Activated CD4-positive, alpha-beta memory T cell treated with anti-CD3 and anti-CD28 coated beads for 36 hours (primary cell): ENCODE results near the gene GRIP2. TPM values are rescaled to one million over a fixed set of nuclear protein-coding genes. Genes with fewer than 3 reads are reported as not detected.

Source experiments
- CTCF ChIA-PET: fragments of 350-600 bp; sonication (Branson Sonifier 250); formaldehyde crosslinking; loops from one replicate; lab custom pipeline; 2021; ENCODE audit warnings: antibody characterized with exemption, inconsistent platforms; lab: Charles Lee
- POLR2A ChIA-PET: fragments of 350-600 bp; sonication (Branson Sonifier 250); formaldehyde crosslinking; loops from one replicate; lab custom pipeline; 2021; ENCODE audit warnings: antibody characterized with exemption; lab: Charles Lee
- DNase-seq: peaks from one replicate; pipeline ENCODE4 v3.0.0-alpha.2; 2020
- H3K27ac Mint-ChIP-seq: one replicate; pipeline ENCODE4 v1.8.0; 2021; ENCODE audit warnings: mixed read lengths
- H3K27me3 Mint-ChIP-seq: one replicate; pipeline ENCODE4 v1.8.0; 2021; ENCODE audit warnings: mixed read lengths
- H3K36me3 Mint-ChIP-seq: one replicate; pipeline ENCODE4 v1.8.0; 2021; ENCODE audit warnings: mixed read lengths
- H3K4me1 Mint-ChIP-seq: one replicate; pipeline ENCODE4 v1.8.0; 2021; ENCODE audit warnings: low read depth, mixed read lengths
- H3K4me3 Mint-ChIP-seq: one replicate; pipeline ENCODE4 v1.8.0; 2021; ENCODE audit warnings: mild to moderate bottlenecking, mixed read lengths
- H3K9me3 Mint-ChIP-seq: one replicate; pipeline ENCODE4 v1.8.0; 2021; ENCODE audit warnings: mixed read lengths
- intact Hi-C: fragments of 100-400 bp; cut with micrococcal nuclease; formaldehyde crosslinking; loops from one replicate; pipeline ENCODE4 v1.15.1; 2023
- total RNA-seq, 2 experiments: library from RNA; stranded (reverse); gene quantifications; one replicate each; pipeline ENCODE4 v1.2.3, GENCODE V29; 2021

GRIP2 gene
- total RNA-seq, 2 experiments from 2014 or later, result not detected

DNA sequence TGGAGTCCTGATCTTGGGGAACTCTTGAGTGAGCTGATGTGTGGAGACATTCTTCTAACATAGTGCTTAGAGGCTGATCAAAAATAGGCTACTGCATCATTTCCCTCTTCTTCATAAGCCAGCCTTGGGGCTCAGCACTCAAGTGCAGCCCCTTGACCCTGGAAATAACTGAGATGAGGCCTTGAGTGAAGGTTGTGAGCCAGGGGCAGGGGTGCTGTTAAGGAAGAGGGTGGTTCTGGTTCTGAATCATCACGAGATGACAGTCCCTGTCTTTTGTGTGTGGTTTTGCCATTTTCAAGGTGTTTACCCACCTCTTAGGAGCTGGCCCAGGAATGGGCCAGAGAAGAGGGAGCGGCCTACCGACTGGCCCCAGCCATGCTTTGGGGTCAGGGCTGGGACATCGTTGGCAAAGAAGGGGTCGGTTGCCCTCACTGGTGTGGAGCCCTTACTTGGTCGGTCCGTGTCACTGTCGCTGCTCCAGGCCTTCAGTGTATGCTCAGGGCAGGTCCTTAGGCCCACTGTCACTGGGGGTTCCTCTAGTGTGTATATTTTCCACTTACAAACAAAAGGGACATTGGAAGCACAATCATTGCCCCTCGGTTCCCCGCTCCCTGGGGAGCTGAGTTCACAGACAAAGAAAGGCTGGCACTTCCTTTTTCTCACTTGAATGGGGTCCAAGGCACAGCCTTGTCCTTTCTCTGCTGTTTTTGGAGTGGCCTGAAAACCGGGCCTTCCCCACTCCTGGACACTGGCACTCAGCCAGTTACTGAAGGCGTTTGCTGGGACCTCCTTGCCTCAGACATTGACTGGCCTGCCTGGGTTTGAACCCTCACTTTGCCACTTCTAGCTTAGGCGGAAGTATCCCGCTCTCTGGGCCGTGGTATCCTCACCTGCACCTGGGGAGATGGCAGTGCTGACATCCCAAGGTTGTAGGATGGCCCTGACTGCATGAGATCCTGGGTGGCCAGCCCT, 91.1 kb downstream of the GRIP2 start:
- peaks cover 6% of the 10 kb centered on the region for H3K4me1 Mint-ChIP-seq
- H3K27me3 Mint-ChIP-seq, result no peaks in the 10 kb centered on the region
- no peak for DNase-seq
- peaks cover 49% of the 10 kb centered on the region for H3K36me3 Mint-ChIP-seq
- H3K9me3 Mint-ChIP-seq, result no peaks in the 10 kb centered on the region
- intact Hi-C loops, result no loop called here
- ChIA-PET POLR2A (no interaction called here), CTCF (interaction anchor here (2.2 kb wide), 1 partner anchor 246 kb away, joined by 4 read pairs; no protein-coding TSS in a partner anchor)
- no peak overlapping the region for H3K4me3 Mint-ChIP-seq
- peak overlapping the region; percentile 19 for H3K27ac Mint-ChIP-seq

DNA sequence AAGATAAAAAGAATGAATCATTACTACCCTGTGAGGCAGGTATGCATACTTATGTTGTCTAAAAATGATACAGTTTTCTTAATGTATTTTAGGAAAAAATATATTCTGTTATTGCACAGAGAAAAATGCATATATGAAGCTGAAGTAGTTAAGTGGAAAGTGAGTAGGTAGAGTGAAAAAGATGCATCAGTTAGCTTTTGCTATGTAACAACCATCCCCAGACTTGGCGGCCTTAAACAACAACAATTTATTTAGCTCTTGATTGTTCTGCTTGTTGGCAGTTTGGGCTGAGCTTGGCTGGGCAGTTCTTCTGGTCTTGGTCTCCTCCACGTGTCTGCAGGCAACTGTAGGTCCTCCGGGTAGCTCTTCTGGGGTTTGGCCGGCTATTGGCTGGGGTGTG, 92.1 kb downstream of the GRIP2 start:
- Mint-ChIP-seq H3K27me3 (no peaks in the 10 kb centered on the region), H3K4me3 (no peak overlapping the region), H3K27ac (no peak overlapping the region), H3K9me3 (no peaks in the 10 kb centered on the region), H3K36me3 (peaks cover 56% of the 10 kb centered on the region), H3K4me1 (peaks cover 6% of the 10 kb centered on the region)
- intact Hi-C loops, result no loop called here
- ChIA-PET CTCF (interaction anchor here (2.2 kb wide), 1 partner anchor 245 kb away, joined by 4 read pairs; no protein-coding TSS in a partner anchor), POLR2A (no interaction called here)
- DNase-seq, result no peak

DNA sequence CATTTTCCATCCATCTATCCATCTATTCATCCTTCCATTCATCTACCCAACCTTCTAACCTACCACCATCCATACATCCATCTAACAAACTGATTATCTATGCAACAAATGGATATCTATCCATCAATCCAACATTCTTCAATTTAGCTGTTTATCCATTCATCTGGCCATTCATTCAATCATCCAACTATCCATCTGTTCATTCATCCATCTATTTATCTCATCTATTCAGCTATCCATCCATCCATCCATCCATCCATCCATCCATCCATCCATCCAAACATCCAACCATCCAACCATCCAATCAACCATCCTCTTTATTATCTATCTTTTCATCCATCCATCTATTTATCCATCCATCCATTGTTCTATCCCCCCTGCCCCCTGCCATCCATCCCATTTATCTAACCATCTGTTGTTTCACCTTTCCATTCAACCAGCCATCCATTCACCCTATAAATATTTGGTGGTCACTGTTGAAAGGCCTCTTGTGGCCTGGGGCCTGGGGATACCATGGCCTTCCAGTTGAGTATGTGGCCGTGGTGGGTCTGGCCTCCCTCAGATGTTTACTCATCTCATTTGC, 93.1 kb downstream of the GRIP2 start:
- Mint-ChIP-seq H3K9me3 (no peaks in the 10 kb centered on the region), H3K4me3 (no peak overlapping the region), H3K27ac (no peak overlapping the region), H3K27me3 (no peaks in the 10 kb centered on the region), H3K4me1 (peaks cover 6% of the 10 kb centered on the region), H3K36me3 (peaks cover 52% of the 10 kb centered on the region)
- POLR2A ChIA-PET, result no interaction called here
- intact Hi-C loops, result no loop called here
- no peak for DNase-seq
- CTCF ChIA-PET, result interaction anchor here (1.0 to 2.2 kb wide), 2 partner anchors 186 to 244 kb away, joined by 3 to 4 read pairs; no protein-coding TSS in a partner anchor

DNA sequence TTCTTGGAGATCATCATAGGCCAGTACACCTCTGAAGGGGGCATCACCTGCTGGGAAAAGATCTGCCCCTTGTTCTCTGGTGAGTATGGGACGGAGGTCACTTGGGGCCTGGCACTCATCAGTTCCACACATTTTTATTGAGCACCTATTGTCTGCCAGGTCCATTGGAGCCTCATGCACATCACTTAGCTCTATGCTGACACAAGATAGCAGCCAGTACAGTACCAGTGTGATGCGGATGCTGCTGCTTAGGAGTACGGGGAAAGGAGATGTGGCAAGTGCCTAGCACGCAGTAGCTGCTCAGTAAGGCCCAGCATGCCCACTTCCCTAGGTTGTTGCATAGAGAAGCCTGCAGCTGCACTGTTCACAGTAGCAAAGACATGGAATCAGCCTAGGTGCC, 94.4 kb downstream of the GRIP2 start:
- CTCF ChIA-PET, result interaction anchor here (1.0 kb wide), 1 partner anchor 185 kb away, joined by 3 read pairs; no protein-coding TSS in a partner anchor
- intact Hi-C loops, result no loop called here
- POLR2A ChIA-PET, result no interaction called here
- H3K4me1 Mint-ChIP-seq, result peaks cover 6% of the 10 kb centered on the region
- no peak for DNase-seq
- no peak overlapping the region for H3K4me3 Mint-ChIP-seq
- H3K27me3 Mint-ChIP-seq, result no peaks in the 10 kb centered on the region
- no peak overlapping the region for H3K27ac Mint-ChIP-seq
- H3K9me3 Mint-ChIP-seq, result no peaks in the 10 kb centered on the region
- peaks cover 48% of the 10 kb centered on the region for H3K36me3 Mint-ChIP-seq

DNA sequence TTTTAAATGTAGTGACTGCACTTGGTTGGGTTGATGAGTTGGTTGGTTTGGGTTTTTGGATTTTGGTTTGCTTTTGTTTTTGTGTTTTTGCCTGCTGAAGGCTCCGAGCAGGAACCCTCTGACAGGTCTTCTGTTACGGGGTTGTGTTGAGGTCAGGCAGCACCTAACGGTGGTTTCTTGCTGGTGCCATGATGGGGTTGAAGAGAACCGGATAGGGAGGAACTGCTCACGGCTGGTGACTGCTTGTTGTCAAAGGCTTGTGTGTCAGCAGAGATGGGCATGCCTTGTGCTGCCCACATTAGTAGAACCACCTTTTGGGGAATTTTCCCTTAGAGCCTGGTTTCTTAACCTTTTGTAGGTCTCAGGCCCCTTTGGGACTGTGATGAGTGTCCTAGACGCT, 95.8 kb downstream of the GRIP2 start:
- Mint-ChIP-seq H3K4me3 (no peak overlapping the region), H3K36me3 (peaks cover 48% of the 10 kb centered on the region), H3K27ac (no peak overlapping the region), H3K4me1 (peaks cover 13% of the 10 kb centered on the region), H3K9me3 (no peaks in the 10 kb centered on the region), H3K27me3 (no peaks in the 10 kb centered on the region)
- intact Hi-C loops, result no loop called here
- POLR2A ChIA-PET, result no interaction called here
- CTCF ChIA-PET, result no interaction called here
- DNase-seq, result no peak

DNA sequence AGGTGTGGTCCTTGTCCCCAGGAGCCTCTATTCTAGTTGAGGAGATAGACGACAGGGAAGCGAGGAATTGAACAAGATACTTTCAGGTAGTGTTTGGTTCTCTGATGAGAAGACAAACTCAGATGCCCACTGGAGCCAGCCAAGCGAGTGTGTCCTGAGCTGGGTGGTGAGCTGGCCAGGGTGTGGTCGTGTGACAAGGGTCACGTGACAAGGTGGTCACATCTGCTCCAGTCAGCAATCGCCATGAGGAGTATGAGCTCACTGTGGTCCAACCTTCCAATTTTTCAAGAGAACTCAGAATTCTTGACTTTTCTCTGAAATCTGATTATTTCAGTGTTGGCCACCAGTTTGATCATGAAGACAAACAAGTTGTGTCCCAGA, 98.2 kb downstream of the GRIP2 start:
- Mint-ChIP-seq H3K27ac (no peak overlapping the region), H3K4me3 (no peak overlapping the region), H3K27me3 (no peaks in the 10 kb centered on the region), H3K4me1 (peaks cover 8% of the 10 kb centered on the region), H3K9me3 (no peaks in the 10 kb centered on the region), H3K36me3 (peaks cover 27% of the 10 kb centered on the region)
- CTCF ChIA-PET, result interaction anchor here (0.7 kb wide), 1 partner anchor 40 kb away, joined by 3 read pairs; no protein-coding TSS in a partner anchor
- intact Hi-C loops, result no loop called here
- POLR2A ChIA-PET, result interaction anchor here (1.0 kb wide), 1 partner anchor 10 kb away, joined by 5 read pairs; no protein-coding TSS in a partner anchor
- no peak for DNase-seq

DNA sequence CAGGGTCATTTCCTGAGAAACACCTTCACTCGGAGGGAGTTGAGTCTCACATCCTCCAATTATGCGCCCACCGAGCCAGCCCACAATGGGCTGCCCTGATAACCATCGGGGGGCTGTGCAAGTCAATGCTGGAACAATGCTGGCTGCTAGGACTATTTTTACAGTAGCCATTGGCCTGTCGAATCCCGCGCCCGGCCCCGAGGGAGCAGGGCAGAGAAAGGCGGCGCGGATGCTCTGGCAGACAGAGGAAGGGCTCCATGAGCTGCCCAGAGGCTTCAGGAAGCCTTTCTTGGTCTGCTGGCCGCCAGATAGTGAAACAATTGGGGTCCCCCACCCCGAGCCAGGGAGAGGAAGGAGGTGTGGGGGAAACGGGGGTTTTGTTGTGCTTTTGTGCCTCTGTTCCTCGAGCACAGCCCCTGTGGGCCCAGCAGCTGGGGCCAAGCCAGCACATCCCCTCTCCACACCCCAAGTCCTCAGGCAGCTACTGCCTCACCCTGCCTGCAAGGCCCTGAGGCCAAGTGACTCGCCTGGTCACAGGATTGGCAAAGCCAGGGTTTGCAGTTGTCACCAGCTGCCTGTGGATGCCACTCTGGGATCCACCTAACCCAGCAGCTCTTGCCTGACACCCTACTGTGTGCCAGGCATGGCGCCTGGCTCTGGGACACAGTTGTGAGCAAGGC, 98.8 kb downstream of the GRIP2 start:
- H3K36me3 Mint-ChIP-seq, result peaks cover 24% of the 10 kb centered on the region
- no peak overlapping the region for H3K4me3 Mint-ChIP-seq
- H3K27ac Mint-ChIP-seq, result no peak overlapping the region
- no peaks in the 10 kb centered on the region for H3K27me3 Mint-ChIP-seq
- intact Hi-C loops, result no loop called here
- no peaks in the 10 kb centered on the region for H3K9me3 Mint-ChIP-seq
- ChIA-PET CTCF (interaction anchor here (0.7 kb wide), 1 partner anchor 40 kb away, joined by 3 read pairs; no protein-coding TSS in a partner anchor), POLR2A (interaction anchor here (1.0 kb wide), 1 partner anchor 9 kb away, joined by 5 read pairs; no protein-coding TSS in a partner anchor)
- H3K4me1 Mint-ChIP-seq, result peaks cover 12% of the 10 kb centered on the region
- DNase-seq, result no peak

DNA sequence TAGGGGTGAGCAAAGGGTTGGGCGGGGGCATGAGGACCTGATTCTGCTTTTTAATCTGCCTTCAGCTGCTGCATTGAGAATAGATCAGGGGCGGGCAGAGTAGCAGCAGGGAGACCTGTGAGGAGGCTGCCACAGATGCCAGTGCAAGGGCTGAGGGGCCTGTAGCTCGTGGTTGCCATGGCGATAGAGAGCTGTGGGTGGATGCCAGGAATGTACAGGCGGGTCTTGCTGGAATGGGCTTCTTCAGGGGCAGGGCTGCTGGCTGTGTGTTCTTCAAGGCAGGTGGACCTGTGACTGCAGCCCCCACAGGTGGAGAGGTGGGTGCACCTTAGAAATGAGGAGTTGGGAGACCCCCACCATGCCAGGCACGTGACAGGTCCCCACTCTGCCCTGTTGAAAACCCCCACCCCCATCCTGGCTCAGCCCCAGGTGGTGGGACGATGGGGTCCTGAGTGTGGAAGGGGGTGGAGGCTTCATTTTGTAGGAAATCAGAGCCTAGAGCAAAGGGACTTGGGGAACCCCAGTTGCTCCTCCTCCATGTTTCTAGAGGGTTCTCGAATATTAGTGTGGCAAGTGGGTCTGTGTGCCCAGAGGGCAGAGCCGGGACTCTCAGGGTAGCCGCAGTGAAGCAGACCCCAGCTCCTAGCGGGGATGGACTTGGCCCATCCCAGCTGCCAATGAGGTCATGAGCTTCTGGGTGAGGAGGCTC, 99.5 kb downstream of the GRIP2 start:
- Mint-ChIP-seq H3K9me3 (no peaks in the 10 kb centered on the region), H3K36me3 (peaks cover 17% of the 10 kb centered on the region), H3K27me3 (no peaks in the 10 kb centered on the region), H3K27ac (no peak overlapping the region), H3K4me1 (peaks cover 14% of the 10 kb centered on the region), H3K4me3 (no peak overlapping the region)
- intact Hi-C loops, result no loop called here
- CTCF ChIA-PET, result interaction anchor here (0.7 kb wide), 1 partner anchor 39 kb away, joined by 3 read pairs; no protein-coding TSS in a partner anchor
- POLR2A ChIA-PET, result no interaction called here
- no peak for DNase-seq

DNA sequence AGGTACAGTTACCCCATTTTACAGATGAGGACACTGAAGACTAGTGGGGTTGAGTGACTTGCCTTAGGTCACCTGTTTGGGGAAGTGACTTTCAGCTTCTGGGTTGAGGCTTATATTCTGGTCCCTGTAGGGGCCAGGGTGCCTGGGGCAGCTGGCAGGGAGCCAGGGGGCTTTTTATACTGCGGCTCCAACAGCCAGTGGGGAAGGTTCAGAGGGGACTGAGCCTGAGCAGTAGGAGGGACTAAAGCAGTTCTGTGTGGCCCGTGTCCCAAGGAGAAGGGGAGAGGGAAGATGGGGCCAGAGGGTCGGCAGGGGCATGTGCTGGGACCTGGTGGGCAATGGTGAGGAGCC, 100.0 kb downstream of the GRIP2 start:
- CTCF ChIA-PET, result no interaction called here
- H3K4me3 Mint-ChIP-seq, result no peak overlapping the region

DNA sequence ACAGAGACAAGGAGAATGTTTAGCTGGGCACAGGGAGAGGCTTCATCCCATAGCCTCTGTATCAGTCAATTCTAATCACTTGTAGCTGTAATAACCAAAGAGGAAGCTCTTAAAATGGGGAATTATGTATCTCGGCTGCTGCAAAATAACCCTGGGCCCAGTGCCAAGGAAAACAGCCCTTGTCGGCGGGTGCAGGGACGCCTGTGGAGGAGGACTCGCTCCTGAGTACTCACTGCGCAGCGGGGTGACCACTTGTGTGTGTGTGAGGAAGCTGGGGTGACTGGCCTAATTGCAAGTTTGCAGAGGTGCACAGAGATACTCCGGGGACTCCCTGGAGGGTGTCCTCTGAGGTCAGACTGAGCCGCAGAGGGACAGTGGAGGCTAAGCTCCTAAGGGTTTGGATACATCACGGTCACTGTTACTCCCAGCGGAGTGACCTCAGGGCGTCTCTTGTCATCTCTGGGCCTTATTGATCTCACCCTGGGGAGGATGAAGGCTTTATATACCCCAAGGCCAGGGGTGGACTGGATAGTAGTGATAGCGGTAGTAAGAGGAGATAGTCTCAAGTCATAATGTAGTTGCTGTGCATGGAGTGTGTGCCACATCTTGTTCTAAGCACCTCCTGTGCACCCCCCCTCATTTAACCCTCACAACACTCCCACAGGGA, 100.5 kb downstream of the GRIP2 start:
- no peak overlapping the region for H3K4me3 Mint-ChIP-seq
- H3K4me1 Mint-ChIP-seq, result peaks cover 21% of the 10 kb centered on the region
- no peak overlapping the region for H3K27ac Mint-ChIP-seq
- no peak for DNase-seq
- no peaks in the 10 kb centered on the region for H3K27me3 Mint-ChIP-seq
- H3K9me3 Mint-ChIP-seq, result no peaks in the 10 kb centered on the region
- H3K36me3 Mint-ChIP-seq, result peaks cover 13% of the 10 kb centered on the region
- CTCF ChIA-PET, result interaction anchor here (0.6 to 0.7 kb wide), 2 partner anchors 14 to 29 kb away, joined by 3 read pairs; no protein-coding TSS in a partner anchor
- intact Hi-C loops, result loop anchor here (10.0 kb wide), 2 partner anchors 505 to 1425 kb away; partner anchors contain the start of gene NR2C2
- POLR2A ChIA-PET, result no interaction called here

More for the DNA sequence above, 100.0 kb downstream of the GRIP2 start:
- intact Hi-C loops, result no loop called here
- no peaks in the 10 kb centered on the region for H3K9me3 Mint-ChIP-seq
- H3K4me1 Mint-ChIP-seq, result peaks cover 16% of the 10 kb centered on the region
- DNase-seq, result no peak
- peaks cover 14% of the 10 kb centered on the region for H3K36me3 Mint-ChIP-seq
- no peaks in the 10 kb centered on the region for H3K27me3 Mint-ChIP-seq
- POLR2A ChIA-PET, result no interaction called here
- H3K27ac Mint-ChIP-seq, result no peak overlapping the region
